Esophagus muscularis mucosa (tissue), 3 donors: ENCODE results near the gene P2RY11.

Experiments
- CTCF ChIP-seq, 3 experiments: fragments of 200-600 bp in 2 of 3; fragments of 450-650 bp in 1 of 3; sonication (generic) in 2 of 3; IDR thresholded peaks; one replicate each; pipeline ENCODE4 v1.5.1; 2017 to 2019; ENCODE audit warnings: antibody characterized with exemption in 3 of 3, mild to moderate bottlenecking in 2 of 3, moderate library complexity in 1 of 3
- POLR2A ChIP-seq: fragments of 450-650 bp; IDR thresholded peaks from one replicate; pipeline ENCODE4 v1.6.1; 2017; ENCODE audit warnings: antibody characterized with exemption, moderate library complexity, mild to moderate bottlenecking, low read depth
- POLR2AphosphoS5 ChIP-seq, 2 donors: sonication (generic); formaldehyde crosslinking; IDR thresholded peaks; one replicate each; pipeline ENCODE4 v1.6.1; 2017; ENCODE audit warnings: antibody characterized with exemption in 2 of 2

- TF ChIP-seq CTCF (IDR thresholded peaks at IDR 0.05) (no peak), POLR2AphosphoS5 (IDR thresholded peaks at IDR 0.05) (no peak), POLR2A (no peak)
These were observed 30.5 kb downstream of the P2RY11 start for GRCh38 chr19:10141973-10142372.
